Loucy (cell line): ENCODE data around the gene IL36B.

Source experiments
- EZH2phosphoT487 ChIP-seq: fragments of 200-600 bp; IDR thresholded peaks from 2 replicates; pipeline ENCODE4 v1.6.1; 2018; ENCODE audit warnings: antibody characterized with exemption, mild to moderate bottlenecking, moderate library complexity, borderline replicate concordance
- TF ChIP-seq, protein P1 (sequence below): fragments of 200-600 bp; sonication (generic); conservative IDR thresholded peaks from 2 replicates; pipeline ENCODE4 v1.5.1; 2014; ENCODE audit warnings: mild to moderate bottlenecking, antibody characterized with exemption, low read length

- TF ChIP-seq, protein P1, sequence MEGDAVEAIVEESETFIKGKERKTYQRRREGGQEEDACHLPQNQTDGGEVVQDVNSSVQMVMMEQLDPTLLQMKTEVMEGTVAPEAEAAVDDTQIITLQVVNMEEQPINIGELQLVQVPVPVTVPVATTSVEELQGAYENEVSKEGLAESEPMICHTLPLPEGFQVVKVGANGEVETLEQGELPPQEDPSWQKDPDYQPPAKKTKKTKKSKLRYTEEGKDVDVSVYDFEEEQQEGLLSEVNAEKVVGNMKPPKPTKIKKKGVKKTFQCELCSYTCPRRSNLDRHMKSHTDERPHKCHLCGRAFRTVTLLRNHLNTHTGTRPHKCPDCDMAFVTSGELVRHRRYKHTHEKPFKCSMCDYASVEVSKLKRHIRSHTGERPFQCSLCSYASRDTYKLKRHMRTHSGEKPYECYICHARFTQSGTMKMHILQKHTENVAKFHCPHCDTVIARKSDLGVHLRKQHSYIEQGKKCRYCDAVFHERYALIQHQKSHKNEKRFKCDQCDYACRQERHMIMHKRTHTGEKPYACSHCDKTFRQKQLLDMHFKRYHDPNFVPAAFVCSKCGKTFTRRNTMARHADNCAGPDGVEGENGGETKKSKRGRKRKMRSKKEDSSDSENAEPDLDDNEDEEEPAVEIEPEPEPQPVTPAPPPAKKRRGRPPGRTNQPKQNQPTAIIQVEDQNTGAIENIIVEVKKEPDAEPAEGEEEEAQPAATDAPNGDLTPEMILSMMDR = no peak
- no peak for TF ChIP-seq EZH2phosphoT487
Measured at GRCh38 chr2:113015042-113015441, 37.6 kb downstream of the IL36B start.
